ENCODE measurements around the gene DHX35. TPM values are rescaled to one million over a fixed set of nuclear protein-coding genes. Genes with fewer than 3 reads are reported as not detected.

The DHX35 gene
- total and polyA plus RNA-seq, 2 experiments from 2014 or later: 8.3 to 25.9 TPM

- H3K79me2 ChIP-seq (replicated peaks; ENCODE audit: insufficient read depth): peaks cover 69% of the 10 kb centered on the region
- no peaks in the 10 kb centered on the region for H3K9me3 Mint-ChIP-seq
- no peak overlapping the region for H3K4me2 ChIP-seq
- H3K4me3 Mint-ChIP-seq: no peak overlapping the region
- no peak overlapping the region for H2AFZ ChIP-seq
- H3K36me3 Mint-ChIP-seq (ENCODE audit: low read depth): peaks cover 26% of the 10 kb centered on the region
- H3K4me3 ChIP-seq: no peak overlapping the region
- H3K27me3 Mint-ChIP-seq (ENCODE audit: insufficient read depth, low read depth, poor library complexity): peaks cover 2% of the 10 kb centered on the region
- no peak overlapping the region for H3K27ac ChIP-seq (ENCODE audit: low read depth)
- H3F3A ChIP-seq (replicated peaks; ENCODE audit: low read depth): no peaks in the 10 kb centered on the region
- 0 out of 2 replicates have a peak, but pooled peaks cover 3% of the 10 kb centered on the region for H3K4me1 ChIP-seq (ENCODE audit: insufficient read depth)
- peaks cover 31% of the 10 kb centered on the region for H3K36me3 ChIP-seq (ENCODE audit: insufficient read depth)
- no peak for DNase-seq (ENCODE audit: low spot score)
- TF ChIP-seq ETS1 (IDR thresholded peaks at IDR 0.05) (no peak), ZNF462 (CRISPR knock-in tag; IDR thresholded peaks at IDR 0.05) (no peak), POLR2AphosphoS5 (IDR thresholded peaks at IDR 0.05; ENCODE audit: low read depth) (no peak), JUNB (IDR thresholded peaks at IDR 0.05; ENCODE audit: unreplicated experiment) (no peak), ZNF331 (CRISPR knock-in tag; IDR thresholded peaks at IDR 0.05; ENCODE audit: low read depth) (no peak), CREB1 (CRISPR knock-in tag; IDR thresholded peaks at IDR 0.05; ENCODE audit: low read depth) (no peak), REST (IDR thresholded peaks at IDR 0.05; ENCODE audit: unreplicated experiment) (no peak), ZNF114 (CRISPR knock-in tag; IDR thresholded peaks at IDR 0.05) (no peak), EZH2 (IDR thresholded peaks at IDR 0.05; ENCODE audit: low read depth, unreplicated experiment) (no peak), STAT1 (IDR thresholded peaks at IDR 0.05; ENCODE audit: unreplicated experiment) (no peak), NANOG (IDR thresholded peaks at IDR 0.05; ENCODE audit: borderline replicate concordance) (no peak), EZH2phosphoT487 (IDR thresholded peaks at IDR 0.05; ENCODE audit: unreplicated experiment) (no peak), CTCF (conservative IDR thresholded peaks at IDR 0.05; ENCODE audit: low read depth in 2 of 2) (no peak)
- H4K20me1 ChIP-seq (replicated peaks; ENCODE audit: insufficient read depth): peaks cover 3% of the 10 kb centered on the region
- no peaks in the 10 kb centered on the region for H3K27me3 ChIP-seq (ENCODE audit: insufficient read depth)
- ATAC-seq: no peak
- H3K27ac Mint-ChIP-seq: peak overlapping the region; percentile 51; the same call in 1 of the 2 replicates
- H3K4me1 Mint-ChIP-seq: peaks cover 1% of the 10 kb centered on the region; the same call in 2 of the 3 replicates
- no peaks in the 10 kb centered on the region for H3K9me2 ChIP-seq (ENCODE audit: insufficient read depth)
Measured at GRCh38 chr20:38968090-38968489, 5.9 kb downstream of the DHX35 start.
